ENCODE results near the gene TBC1D2. TPM values are rescaled to one million over a fixed set of nuclear protein-coding genes. Genes with fewer than 3 reads are reported as not detected.

TBC1D2 gene
- total and polyA plus RNA-seq, 2 donors (not counting 1 experiment from before 2014, with no cell fraction given) = 7.5 to 24.9 TPM

GRCh38 chr9:98168941-98169488 lies 86.4 kb downstream of the TBC1D2 start:
- TF ChIP-seq CTCF (conservative IDR thresholded peaks at IDR 0.05 in 1 of 2, IDR thresholded peaks at IDR 0.05 in 1 of 2; ENCODE audit: low read depth in 1 of 2, low read length in 2 of 2) = no peak
- no peak for TF ChIP-seq EZH2 (IDR thresholded peaks at IDR 0.05; ENCODE audit: low read length, missing control alignments)
- no peaks in the 10 kb centered on the region for H3K4me1 ChIP-seq (ENCODE audit: control insufficient read depth, extremely low read depth, insufficient read depth, low read length)
- H2AFZ ChIP-seq (ENCODE audit: low read length) = no peak overlapping the region
- H3K4me2 ChIP-seq (ENCODE audit: extremely low read depth, insufficient read depth, low read length) = no peak overlapping the region
- H4K20me1 ChIP-seq (ENCODE audit: control insufficient read depth, extremely low read depth, insufficient read depth, low read length) = no peaks in the 10 kb centered on the region
- no peaks in the 10 kb centered on the region for H3K36me3 ChIP-seq (ENCODE audit: control insufficient read depth, insufficient read depth, low read length)
- H3K9me3 ChIP-seq (ENCODE audit: control insufficient read depth, insufficient read depth, low read depth, low read length) = no peaks in the 10 kb centered on the region
- peaks cover 15% of the 10 kb centered on the region for H3K27me3 ChIP-seq (ENCODE audit: control insufficient read depth, insufficient read depth, low read length)
- no peak overlapping the region for H3K27ac ChIP-seq (ENCODE audit: insufficient read depth, low read length)
- H3K79me2 ChIP-seq (ENCODE audit: control insufficient read depth, insufficient read depth, low read length) = no peaks in the 10 kb centered on the region
- peak; percentile 22 to 57 for DNase-seq (ENCODE audit: low read depth in 2 of 2)
- H3K9ac ChIP-seq (ENCODE audit: insufficient read depth, low read length) = no peak overlapping the region
- no peak overlapping the region for H3K4me3 ChIP-seq (replicated peaks in 1 of 4; ENCODE audit: control extremely low read depth in 1 of 4, insufficient read depth in 1 of 4, low read depth in 3 of 4, low read length in 4 of 4)

GRCh38 chr9:98168153-98168780 lies 87.2 kb downstream of the TBC1D2 start:
- Histone ChIP-seq H3K4me1 (ENCODE audit: control insufficient read depth, extremely low read depth, insufficient read depth, low read length) (no peaks in the 10 kb centered on the region), H3K36me3 (ENCODE audit: control insufficient read depth, insufficient read depth, low read length) (no peaks in the 10 kb centered on the region), H3K9me3 (ENCODE audit: control insufficient read depth, insufficient read depth, low read depth, low read length) (no peaks in the 10 kb centered on the region), H3K9ac (ENCODE audit: insufficient read depth, low read length) (no peak overlapping the region), H3K4me3 (replicated peaks in 1 of 4; ENCODE audit: control extremely low read depth in 1 of 4, insufficient read depth in 1 of 4, low read depth in 3 of 4, low read length in 4 of 4) (no peak overlapping the region), H3K79me2 (ENCODE audit: control insufficient read depth, insufficient read depth, low read length) (no peaks in the 10 kb centered on the region), H3K27me3 (ENCODE audit: control insufficient read depth, insufficient read depth, low read length) (peaks cover 18% of the 10 kb centered on the region), H3K27ac (ENCODE audit: insufficient read depth, low read length) (no peak overlapping the region), H2AFZ (ENCODE audit: low read length) (no peak overlapping the region), H4K20me1 (ENCODE audit: control insufficient read depth, extremely low read depth, insufficient read depth, low read length) (no peaks in the 10 kb centered on the region), H3K4me2 (ENCODE audit: extremely low read depth, insufficient read depth, low read length) (no peak overlapping the region)
- TF ChIP-seq EZH2 (IDR thresholded peaks at IDR 0.05; ENCODE audit: low read length, missing control alignments) (no peak), CTCF (conservative IDR thresholded peaks at IDR 0.05 in 1 of 2, IDR thresholded peaks at IDR 0.05 in 1 of 2; ENCODE audit: low read depth in 1 of 2, low read length in 2 of 2) (no peak)
- DNase-seq (ENCODE audit: low read depth in 2 of 2) = no peak

GRCh38 chr9:98164912-98165311 lies 90.5 kb downstream of the TBC1D2 start:
- no peaks in the 10 kb centered on the region for H3K4me1 ChIP-seq (ENCODE audit: control insufficient read depth, extremely low read depth, insufficient read depth, low read length)
- H3K36me3 ChIP-seq (ENCODE audit: control insufficient read depth, insufficient read depth, low read length) = no peaks in the 10 kb centered on the region
- H3K9ac ChIP-seq (ENCODE audit: insufficient read depth, low read length) = no peak overlapping the region
- no peak overlapping the region for H2AFZ ChIP-seq (ENCODE audit: low read length)
- TF ChIP-seq CTCF (conservative IDR thresholded peaks at IDR 0.05 in 1 of 2, IDR thresholded peaks at IDR 0.05 in 1 of 2; ENCODE audit: low read depth in 1 of 2, low read length in 2 of 2) = no peak
- TF ChIP-seq EZH2 (IDR thresholded peaks at IDR 0.05; ENCODE audit: low read length, missing control alignments) = no peak
- H3K27ac ChIP-seq (ENCODE audit: insufficient read depth, low read length) = no peak overlapping the region
- H3K79me2 ChIP-seq (ENCODE audit: control insufficient read depth, insufficient read depth, low read length) = no peaks in the 10 kb centered on the region
- no peaks in the 10 kb centered on the region for H3K9me3 ChIP-seq (ENCODE audit: control insufficient read depth, insufficient read depth, low read depth, low read length)
- no peak overlapping the region for H3K4me3 ChIP-seq (replicated peaks in 1 of 4; ENCODE audit: control extremely low read depth in 1 of 4, insufficient read depth in 1 of 4, low read depth in 3 of 4, low read length in 4 of 4)
- H3K4me2 ChIP-seq (ENCODE audit: extremely low read depth, insufficient read depth, low read length) = no peak overlapping the region
- DNase-seq (ENCODE audit: low read depth in 2 of 2) = no peak
- no peaks in the 10 kb centered on the region for H4K20me1 ChIP-seq (ENCODE audit: control insufficient read depth, extremely low read depth, insufficient read depth, low read length)
- H3K27me3 ChIP-seq (ENCODE audit: control insufficient read depth, insufficient read depth, low read length) = peaks cover 12% of the 10 kb centered on the region

Data from fibroblast of lung (primary cell).